Spleen (tissue), 11 donors: ENCODE results near the gene KCNG4. TPM values are rescaled to one million over a fixed set of nuclear protein-coding genes. Genes with fewer than 3 reads are reported as not detected.

ENCODE experiments used
- DNase-seq: peaks from one replicate; pipeline ENCODE4 v3.0.0-alpha.2; 2020
- H3K27ac ChIP-seq, 8 donors: fragments of 200-600 bp; sonication (generic) in 7 of 8; 1 replicate in 4 of 8; 2 replicates in 4 of 8; pipeline versions ENCODE4 v1.5.0 to v1.8.0; 2016 to 2021; ENCODE audit warnings: inconsistent platforms in 4 of 8, mild to moderate bottlenecking in 4 of 8, moderate library complexity in 1 of 8
- H3K27me3 ChIP-seq, 7 donors: fragments of 200-600 bp; sonication (generic) in 6 of 7; replicated peaks in 1 of 7; 1 replicate in 4 of 7; 2 replicates in 3 of 7; pipeline versions ENCODE4 v1.5.0 to v1.8.0; 2016 to 2021; ENCODE audit warnings: inconsistent platforms in 3 of 7, mild to moderate bottlenecking in 1 of 7
- H3K36me3 ChIP-seq, 6 donors: fragments of 200-600 bp; sonication (generic) in 5 of 6; 1 replicate in 4 of 6; 2 replicates in 2 of 6; pipeline versions ENCODE4 v1.5.0 to v1.8.0; 2016 to 2021; ENCODE audit warnings: inconsistent platforms in 2 of 6
- H3K4me1 ChIP-seq, 6 donors: fragments of 200-600 bp; sonication (generic) in 5 of 6; 1 replicate in 3 of 6; 2 replicates in 3 of 6; pipeline versions ENCODE4 v1.5.0 to v1.8.0; 2016 to 2021; ENCODE audit warnings: inconsistent platforms in 3 of 6
- H3K4me3 ChIP-seq, 8 donors: fragments of 200-600 bp; sonication (generic) in 7 of 8; 1 replicate in 4 of 8; 2 replicates in 4 of 8; pipeline versions ENCODE4 v1.5.0 to v1.8.0; 2016 to 2021; ENCODE audit warnings: inconsistent platforms in 4 of 8, mild to moderate bottlenecking in 4 of 8, moderate library complexity in 2 of 8
- H3K9me3 ChIP-seq, 8 donors: fragments of 200-600 bp; sonication (generic) in 7 of 8; 1 replicate in 4 of 8; 2 replicates in 4 of 8; pipeline versions ENCODE4 v1.5.0 to v1.8.0; 2016 to 2021; ENCODE audit warnings: inconsistent platforms in 4 of 8
- POLR2A ChIP-seq, 3 donors: fragments of 450-650 bp; IDR thresholded peaks; one replicate each; pipeline ENCODE4 v1.5.1; 2017; ENCODE audit warnings: antibody characterized with exemption in 3 of 3, mild to moderate bottlenecking in 1 of 3
- POLR2AphosphoS5 ChIP-seq, 3 donors: sonication (generic); formaldehyde crosslinking; IDR thresholded peaks; one replicate each; pipeline ENCODE4 v1.5.1; 2017; ENCODE audit warnings: antibody characterized with exemption in 3 of 3
- WGBS, 5 donors: extraction: QIAGEN DNeasy Blood & Tissue Kit in 3 of 5; methylation state at CpG; one replicate each; pipeline versions ENCODE4 v1.1.5 to v1.1.7; 2013 to 2018; 5-methylcytosine and 5-hydroxymethylcytosine counted together
- intact Hi-C: fragments of 100-400 bp; cut with DNase I; formaldehyde crosslinking; loops from one replicate; pipeline ENCODE4 v1.15.0; 2023; ENCODE audit warnings: low total_unique reads
- polyA plus RNA-seq, 3 donors: library from polyadenylated mRNA; stranded (reverse); fragments of 200-250 nt; gene quantifications; one replicate each; pipeline ENCODE4 v1.2.1, GENCODE V29; 2013
- total RNA-seq, 7 donors: library from RNA; depleted of rRNA in 3 of 7; stranded (reverse); fragments of >200 nt in 3 of 7; fragmentation: NEBNext Ultra II Directional in 4 of 7; extraction: Animal tissue kit (Norgen Biotek cat#: 25700) in 4 of 7; gene quantifications; one replicate each; pipeline versions ENCODE4 v1.1.0 to v1.2.1, GENCODE V29; 2016 to 2021
- TF ChIP-seq, protein P1 (sequence below), 11 experiments: fragments of 200-600 bp in 7 of 11; fragments of 450-650 bp in 4 of 11; sonication (generic) in 4 of 11; IDR thresholded peaks in 8 of 11; conservative IDR thresholded peaks in 3 of 11; 1 replicate in 7 of 11; 2 replicates in 4 of 11; pipeline versions ENCODE4 v1.4.0 to v1.8.0; 2016 to 2021; ENCODE audit warnings: antibody characterized with exemption in 11 of 11, inconsistent platforms in 4 of 11, mild to moderate bottlenecking in 1 of 11
- donor health status: healthy with polysubstance abuse.
- donor health status: DM: no; HTN: no; CAD: no; lungs with moderate emphysema.
- donor health status: DM: no; HTN: no; CAD: no.
- donor health status: Bipolar disorder and iron deficiency.
- donor health status: healthy.
- donor health status: DM: no; HTN: no; CAD: no.
- donor health status: DM: yes; HTN: yes; CAD: no.

Gene KCNG4
- total and polyA plus RNA-seq, 10 donors: not detected

DNA sequence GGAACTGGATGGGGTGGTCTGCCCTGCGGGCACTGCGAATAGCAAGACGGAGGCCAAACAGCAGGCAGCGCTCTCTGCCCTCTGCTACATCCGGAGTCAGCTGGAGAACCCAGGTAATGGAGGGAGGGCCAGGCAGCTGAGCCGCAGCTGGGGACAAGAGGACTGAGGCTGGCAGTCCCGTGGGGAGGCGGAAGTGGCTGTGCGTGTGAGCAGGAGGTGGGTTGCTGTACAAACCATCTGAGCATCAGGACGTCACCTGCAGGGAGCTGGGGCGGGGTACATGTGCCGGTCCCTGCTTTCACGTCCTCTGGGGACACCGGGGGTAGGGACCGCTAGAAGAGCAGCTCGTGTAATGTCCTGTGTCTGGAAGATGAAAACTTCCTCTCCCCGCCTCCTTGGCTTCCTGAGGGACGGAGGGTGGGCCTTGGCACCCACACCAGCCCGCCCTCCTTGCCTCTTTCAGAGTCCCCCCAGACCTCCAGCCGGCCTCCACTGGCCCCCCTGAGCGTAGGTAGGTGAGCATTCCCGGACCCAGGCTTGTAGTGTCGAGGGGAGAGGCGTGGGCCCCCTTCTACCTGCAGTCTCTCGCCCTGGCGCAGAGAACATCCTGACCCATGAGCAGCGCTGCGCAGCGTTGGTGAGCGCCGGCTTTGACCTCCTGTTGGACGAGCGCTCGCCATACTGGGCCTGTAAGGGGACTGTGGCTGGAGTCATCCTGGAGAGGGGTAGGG, 45.2 kb downstream of the KCNG4 start:
- Histone ChIP-seq H3K9me3 (no peaks in the 10 kb centered on the region), H3K36me3 (no peaks in the 10 kb centered on the region), H3K4me1 (peaks cover 0 to 14% (median 2%) of the 10 kb centered on the region in 6 donors), H3K27ac (no peak overlapping the region), H3K4me3 (peak overlapping the region in 2 of 8 donors; percentile 6 to 52), H3K27me3 (peaks cover 0 to 31% (median 0%) of the 10 kb centered on the region in 7 donors)
- DNase-seq: no peak
- 50 to 64% (median 55%) methylated on average over 32 to 34 of the region's 34 CpGs for WGBS, 5 donors
- TF ChIP-seq, protein P1, sequence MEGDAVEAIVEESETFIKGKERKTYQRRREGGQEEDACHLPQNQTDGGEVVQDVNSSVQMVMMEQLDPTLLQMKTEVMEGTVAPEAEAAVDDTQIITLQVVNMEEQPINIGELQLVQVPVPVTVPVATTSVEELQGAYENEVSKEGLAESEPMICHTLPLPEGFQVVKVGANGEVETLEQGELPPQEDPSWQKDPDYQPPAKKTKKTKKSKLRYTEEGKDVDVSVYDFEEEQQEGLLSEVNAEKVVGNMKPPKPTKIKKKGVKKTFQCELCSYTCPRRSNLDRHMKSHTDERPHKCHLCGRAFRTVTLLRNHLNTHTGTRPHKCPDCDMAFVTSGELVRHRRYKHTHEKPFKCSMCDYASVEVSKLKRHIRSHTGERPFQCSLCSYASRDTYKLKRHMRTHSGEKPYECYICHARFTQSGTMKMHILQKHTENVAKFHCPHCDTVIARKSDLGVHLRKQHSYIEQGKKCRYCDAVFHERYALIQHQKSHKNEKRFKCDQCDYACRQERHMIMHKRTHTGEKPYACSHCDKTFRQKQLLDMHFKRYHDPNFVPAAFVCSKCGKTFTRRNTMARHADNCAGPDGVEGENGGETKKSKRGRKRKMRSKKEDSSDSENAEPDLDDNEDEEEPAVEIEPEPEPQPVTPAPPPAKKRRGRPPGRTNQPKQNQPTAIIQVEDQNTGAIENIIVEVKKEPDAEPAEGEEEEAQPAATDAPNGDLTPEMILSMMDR (IDR thresholded peaks at IDR 0.05 in 8 of 11, conservative IDR thresholded peaks at IDR 0.05 in 3 of 11): no peak
- TF ChIP-seq POLR2AphosphoS5 (IDR thresholded peaks at IDR 0.05): peak; percentile 15 to 58 (median 27)
- no peak for TF ChIP-seq POLR2A (IDR thresholded peaks at IDR 0.05)
- intact Hi-C loops: no loop called here

- DNase-seq: no peak
- intact Hi-C loops: no loop called here
- WGBS, 5 donors: 72 to 89% (median 79%) methylated on average over 11 of the region's 11 CpGs
Observed at GRCh38 chr16:84194018-84194417, 45.8 kb downstream of the KCNG4 start.

DNA sequence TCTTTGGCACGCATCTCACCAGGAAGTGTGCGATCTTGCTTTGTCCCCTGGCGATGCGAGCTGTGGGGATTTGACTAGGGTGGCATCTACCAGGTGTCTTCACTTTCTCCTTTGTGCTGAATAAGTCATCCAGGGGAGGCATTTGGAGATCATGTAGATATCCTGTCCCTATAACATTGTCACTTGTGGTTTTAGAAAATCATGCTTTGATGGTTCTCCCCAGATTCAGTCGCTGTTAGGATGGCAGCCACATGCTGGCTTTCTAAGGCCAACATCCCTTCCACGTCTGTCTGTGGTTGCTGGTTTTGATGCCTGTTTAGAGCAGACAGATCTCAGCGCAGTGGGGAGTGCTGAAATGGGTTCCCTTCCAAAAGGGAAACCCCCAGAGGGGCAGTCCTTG, 46.3 kb downstream of the KCNG4 start:
- no peak for DNase-seq
- 63 to 78% (median 66%) methylated on average over 7 of the region's 7 CpGs for WGBS, 5 donors
- Histone ChIP-seq H3K4me3 (no peak overlapping the region), H3K36me3 (no peaks in the 10 kb centered on the region), H3K9me3 (no peaks in the 10 kb centered on the region), H3K27ac (no peak overlapping the region), H3K4me1 (peaks cover 0 to 11% (median 0%) of the 10 kb centered on the region in 6 donors), H3K27me3 (peaks cover 0 to 31% (median 0%) of the 10 kb centered on the region in 7 donors)
- intact Hi-C loops: no loop called here
- TF ChIP-seq, protein P1 (IDR thresholded peaks at IDR 0.05 in 8 of 11, conservative IDR thresholded peaks at IDR 0.05 in 3 of 11): no peak
- TF ChIP-seq POLR2AphosphoS5 (IDR thresholded peaks at IDR 0.05) (no peak), POLR2A (IDR thresholded peaks at IDR 0.05) (no peak)

More at GRCh38 chr16:84194018-84194417, 45.8 kb downstream of the KCNG4 start:
- TF ChIP-seq POLR2AphosphoS5 (IDR thresholded peaks at IDR 0.05): no peak
- no peak for TF ChIP-seq POLR2A (IDR thresholded peaks at IDR 0.05)
- TF ChIP-seq, protein P1 (IDR thresholded peaks at IDR 0.05 in 8 of 11, conservative IDR thresholded peaks at IDR 0.05 in 3 of 11): no peak
- Histone ChIP-seq H3K9me3 (no peaks in the 10 kb centered on the region), H3K36me3 (no peaks in the 10 kb centered on the region), H3K4me1 (peaks cover 0 to 12% (median 0%) of the 10 kb centered on the region in 6 donors), H3K27me3 (peaks cover 0 to 31% (median 0%) of the 10 kb centered on the region in 7 donors), H3K27ac (no peak overlapping the region), H3K4me3 (peak overlapping the region in 1 of 8 donors; percentile 52)

GRCh38 chr16:84191466-84191865, 48.3 kb downstream of the KCNG4 start:
- 92 to 97% (median 94%) methylated on average over 7 to 16 of the region's 16 CpGs for WGBS, 5 donors

More at GRCh38 chr16:84191466-84191865, 48.3 kb downstream of the KCNG4 start:
- no peak overlapping the region for H3K27ac ChIP-seq
- peaks cover 0 to 22% (median 0%) of the 10 kb centered on the region in 7 donors for H3K27me3 ChIP-seq
- DNase-seq: no peak
- H3K36me3 ChIP-seq: no peaks in the 10 kb centered on the region
- intact Hi-C loops: no loop called here
- TF ChIP-seq POLR2AphosphoS5 (IDR thresholded peaks at IDR 0.05): no peak
- TF ChIP-seq POLR2A (IDR thresholded peaks at IDR 0.05): no peak
- TF ChIP-seq, protein P1 (IDR thresholded peaks at IDR 0.05 in 8 of 11, conservative IDR thresholded peaks at IDR 0.05 in 3 of 11): no peak
- peaks cover 0 to 18% (median 4%) of the 10 kb centered on the region in 6 donors for H3K4me1 ChIP-seq
- H3K9me3 ChIP-seq: no peaks in the 10 kb centered on the region
- H3K4me3 ChIP-seq: no peak overlapping the region
